Neural cell (in vitro differentiated cells): ENCODE results near the gene WFDC5.

Experiments used
- EP300 ChIP-seq: fragments of 450-650 bp; conservative IDR thresholded peaks from 2 replicates; pipeline ENCODE4 v1.6.1; 2014; ENCODE audit warnings: antibody characterized with exemption, mild to moderate bottlenecking, moderate library complexity; ENCODE audit not compliant: poor library complexity, severe bottlenecking
- EZH2 ChIP-seq: fragments of 200-600, 300-800 bp; shearing (Covaris generic), sonication (generic); IDR thresholded peaks from 2 replicates; pipeline ENCODE4 v1.6.1; 2014; ENCODE audit warnings: antibody characterized with exemption, low read length, borderline replicate concordance, mild to moderate bottlenecking; ENCODE audit not compliant: insufficient read depth, poor library complexity, severe bottlenecking
- MXI1 ChIP-seq: fragments of 450-650 bp; conservative IDR thresholded peaks from 2 replicates; pipeline ENCODE4 v1.6.1; 2014; ENCODE audit warnings: antibody characterized with exemption, mild to moderate bottlenecking; ENCODE audit not compliant: poor library complexity, severe bottlenecking
- POLR2AphosphoS5 ChIP-seq: IDR thresholded peaks from 2 replicates; pipeline ENCODE4 v1.6.1; 2012
- RAD21 ChIP-seq: fragments of 450-650 bp; conservative IDR thresholded peaks from 2 replicates; pipeline ENCODE4 v1.6.1; 2014; ENCODE audit warnings: antibody characterized with exemption, mild to moderate bottlenecking, moderate library complexity
- SMC3 ChIP-seq: fragments of 450-650 bp; conservative IDR thresholded peaks from 2 replicates; pipeline ENCODE4 v1.6.1; 2014; ENCODE audit warnings: antibody characterized with exemption, mild to moderate bottlenecking, moderate library complexity; ENCODE audit not compliant: poor library complexity
- TAF1 ChIP-seq: IDR thresholded peaks from 2 replicates; pipeline ENCODE4 v1.6.1; 2012; ENCODE audit warnings: low read depth
- TF ChIP-seq, protein P1 (sequence below): fragments of 450-650 bp; IDR thresholded peaks from 2 replicates; pipeline ENCODE4 v1.5.1; 2014; ENCODE audit warnings: antibody characterized with exemption, mild to moderate bottlenecking, moderate library complexity; ENCODE audit not compliant: poor library complexity, severe bottlenecking
- TF ChIP-seq, protein P2 (sequence below): IDR thresholded peaks from 2 replicates; pipeline ENCODE4 v1.6.1; 2012; ENCODE audit warnings: borderline replicate concordance

DNA sequence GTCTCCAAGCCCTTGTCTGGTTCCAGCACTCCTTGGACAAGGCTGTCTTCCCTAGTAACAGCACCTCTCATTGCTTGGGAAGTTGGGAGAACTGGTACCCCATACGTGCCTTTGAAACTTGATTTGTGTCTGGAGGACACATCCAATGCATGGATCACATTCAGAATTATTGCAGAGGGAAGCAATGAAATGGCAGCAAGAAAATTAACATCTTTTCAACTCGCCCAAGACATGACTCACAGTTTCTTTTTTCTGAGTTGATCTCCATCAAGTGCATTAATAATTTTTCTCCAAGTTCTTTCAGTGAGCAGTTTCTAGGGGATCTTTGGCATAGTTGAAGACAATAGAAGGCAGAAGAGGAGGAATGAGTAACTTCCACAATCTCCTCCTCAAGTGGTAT, 37.4 kb upstream of the WFDC5 start:
- TF ChIP-seq SMC3 (no peak), RAD21 (no peak), TAF1 (no peak), EP300 (no peak), EZH2 (no peak), POLR2AphosphoS5 (no peak), MXI1 (no peak)
- TF ChIP-seq, protein P1, sequence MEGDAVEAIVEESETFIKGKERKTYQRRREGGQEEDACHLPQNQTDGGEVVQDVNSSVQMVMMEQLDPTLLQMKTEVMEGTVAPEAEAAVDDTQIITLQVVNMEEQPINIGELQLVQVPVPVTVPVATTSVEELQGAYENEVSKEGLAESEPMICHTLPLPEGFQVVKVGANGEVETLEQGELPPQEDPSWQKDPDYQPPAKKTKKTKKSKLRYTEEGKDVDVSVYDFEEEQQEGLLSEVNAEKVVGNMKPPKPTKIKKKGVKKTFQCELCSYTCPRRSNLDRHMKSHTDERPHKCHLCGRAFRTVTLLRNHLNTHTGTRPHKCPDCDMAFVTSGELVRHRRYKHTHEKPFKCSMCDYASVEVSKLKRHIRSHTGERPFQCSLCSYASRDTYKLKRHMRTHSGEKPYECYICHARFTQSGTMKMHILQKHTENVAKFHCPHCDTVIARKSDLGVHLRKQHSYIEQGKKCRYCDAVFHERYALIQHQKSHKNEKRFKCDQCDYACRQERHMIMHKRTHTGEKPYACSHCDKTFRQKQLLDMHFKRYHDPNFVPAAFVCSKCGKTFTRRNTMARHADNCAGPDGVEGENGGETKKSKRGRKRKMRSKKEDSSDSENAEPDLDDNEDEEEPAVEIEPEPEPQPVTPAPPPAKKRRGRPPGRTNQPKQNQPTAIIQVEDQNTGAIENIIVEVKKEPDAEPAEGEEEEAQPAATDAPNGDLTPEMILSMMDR: no peak
- TF ChIP-seq, protein P2, sequence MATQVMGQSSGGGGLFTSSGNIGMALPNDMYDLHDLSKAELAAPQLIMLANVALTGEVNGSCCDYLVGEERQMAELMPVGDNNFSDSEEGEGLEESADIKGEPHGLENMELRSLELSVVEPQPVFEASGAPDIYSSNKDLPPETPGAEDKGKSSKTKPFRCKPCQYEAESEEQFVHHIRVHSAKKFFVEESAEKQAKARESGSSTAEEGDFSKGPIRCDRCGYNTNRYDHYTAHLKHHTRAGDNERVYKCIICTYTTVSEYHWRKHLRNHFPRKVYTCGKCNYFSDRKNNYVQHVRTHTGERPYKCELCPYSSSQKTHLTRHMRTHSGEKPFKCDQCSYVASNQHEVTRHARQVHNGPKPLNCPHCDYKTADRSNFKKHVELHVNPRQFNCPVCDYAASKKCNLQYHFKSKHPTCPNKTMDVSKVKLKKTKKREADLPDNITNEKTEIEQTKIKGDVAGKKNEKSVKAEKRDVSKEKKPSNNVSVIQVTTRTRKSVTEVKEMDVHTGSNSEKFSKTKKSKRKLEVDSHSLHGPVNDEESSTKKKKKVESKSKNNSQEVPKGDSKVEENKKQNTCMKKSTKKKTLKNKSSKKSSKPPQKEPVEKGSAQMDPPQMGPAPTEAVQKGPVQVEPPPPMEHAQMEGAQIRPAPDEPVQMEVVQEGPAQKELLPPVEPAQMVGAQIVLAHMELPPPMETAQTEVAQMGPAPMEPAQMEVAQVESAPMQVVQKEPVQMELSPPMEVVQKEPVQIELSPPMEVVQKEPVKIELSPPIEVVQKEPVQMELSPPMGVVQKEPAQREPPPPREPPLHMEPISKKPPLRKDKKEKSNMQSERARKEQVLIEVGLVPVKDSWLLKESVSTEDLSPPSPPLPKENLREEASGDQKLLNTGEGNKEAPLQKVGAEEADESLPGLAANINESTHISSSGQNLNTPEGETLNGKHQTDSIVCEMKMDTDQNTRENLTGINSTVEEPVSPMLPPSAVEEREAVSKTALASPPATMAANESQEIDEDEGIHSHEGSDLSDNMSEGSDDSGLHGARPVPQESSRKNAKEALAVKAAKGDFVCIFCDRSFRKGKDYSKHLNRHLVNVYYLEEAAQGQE: no peak
